Measurements from ENCODE around the gene OVOL2. TPM values are rescaled to one million over a fixed set of nuclear protein-coding genes. Genes with fewer than 3 reads are reported as not detected.

Gene OVOL2
- total RNA-seq, 1 experiment from 2014 or later, result 7.4 TPM

GRCh38 chr20:18094191-18094590 is 36.5 kb upstream of the OVOL2 start:
- Mint-ChIP-seq H3K27me3 (ENCODE audit: unreplicated experiment) (no peaks in the 10 kb centered on the region), H3K36me3 (ENCODE audit: insufficient read depth, unreplicated experiment) (no peaks in the 10 kb centered on the region), H3K27ac (ENCODE audit: unreplicated experiment) (no peak overlapping the region), H3K4me3 (ENCODE audit: low read depth, unreplicated experiment) (no peak overlapping the region), H3K9me3 (ENCODE audit: low read depth, unreplicated experiment) (no peaks in the 10 kb centered on the region), H3K4me1 (ENCODE audit: low read depth, unreplicated experiment) (no peaks in the 10 kb centered on the region)
- CTCF ChIA-PET, result no interaction called here
- no peak for TF ChIP-seq CTCF (IDR thresholded peaks at IDR 0.05; ENCODE audit: unreplicated experiment)
- BruUV-seq (replicated peaks), result no TSS peak
- DNase-seq, result no peak
- intact Hi-C loops (cut with micrococcal nuclease; ENCODE audit: unreplicated experiment), result no loop called here

- BruUV-seq (replicated peaks), result no TSS peak
- Mint-ChIP-seq H3K9me3 (ENCODE audit: low read depth, unreplicated experiment) (no peaks in the 10 kb centered on the region), H3K4me1 (ENCODE audit: low read depth, unreplicated experiment) (no peaks in the 10 kb centered on the region), H3K36me3 (ENCODE audit: insufficient read depth, unreplicated experiment) (no peaks in the 10 kb centered on the region), H3K27me3 (ENCODE audit: unreplicated experiment) (no peaks in the 10 kb centered on the region), H3K27ac (ENCODE audit: unreplicated experiment) (no peak overlapping the region), H3K4me3 (ENCODE audit: low read depth, unreplicated experiment) (no peak overlapping the region)
- no peak for DNase-seq
- CTCF ChIA-PET, result no interaction called here
- TF ChIP-seq CTCF (IDR thresholded peaks at IDR 0.05; ENCODE audit: unreplicated experiment), result no peak
- intact Hi-C loops (cut with micrococcal nuclease; ENCODE audit: unreplicated experiment), result no loop called here
These were observed 35.7 kb upstream of the OVOL2 start for GRCh38 chr20:18093388-18093787.

- Mint-ChIP-seq H3K27me3 (ENCODE audit: unreplicated experiment) (no peaks in the 10 kb centered on the region), H3K4me3 (ENCODE audit: low read depth, unreplicated experiment) (no peak overlapping the region), H3K9me3 (ENCODE audit: low read depth, unreplicated experiment) (no peaks in the 10 kb centered on the region), H3K27ac (ENCODE audit: unreplicated experiment) (no peak overlapping the region), H3K4me1 (ENCODE audit: low read depth, unreplicated experiment) (no peaks in the 10 kb centered on the region), H3K36me3 (ENCODE audit: insufficient read depth, unreplicated experiment) (no peaks in the 10 kb centered on the region)
- BruUV-seq (replicated peaks), result no TSS peak
- DNase-seq, result no peak
- no peak for TF ChIP-seq CTCF (IDR thresholded peaks at IDR 0.05; ENCODE audit: unreplicated experiment)
- CTCF ChIA-PET, result no interaction called here
- intact Hi-C loops (cut with micrococcal nuclease; ENCODE audit: unreplicated experiment), result no loop called here
These were observed 35.2 kb upstream of the OVOL2 start for GRCh38 chr20:18092890-18093289.

GRCh38 chr20:18091623-18092022 is 33.9 kb upstream of the OVOL2 start:
- CTCF ChIA-PET, result no interaction called here
- DNase-seq, result no peak
- no TSS peak for BruUV-seq (replicated peaks)
- no peak for TF ChIP-seq CTCF (IDR thresholded peaks at IDR 0.05; ENCODE audit: unreplicated experiment)
- H3K27ac Mint-ChIP-seq (ENCODE audit: unreplicated experiment), result no peak overlapping the region
- H3K27me3 Mint-ChIP-seq (ENCODE audit: unreplicated experiment), result no peaks in the 10 kb centered on the region
- no peaks in the 10 kb centered on the region for H3K4me1 Mint-ChIP-seq (ENCODE audit: low read depth, unreplicated experiment)
- no peak overlapping the region for H3K4me3 Mint-ChIP-seq (ENCODE audit: low read depth, unreplicated experiment)
- H3K36me3 Mint-ChIP-seq (ENCODE audit: insufficient read depth, unreplicated experiment), result no peaks in the 10 kb centered on the region
- no peaks in the 10 kb centered on the region for H3K9me3 Mint-ChIP-seq (ENCODE audit: low read depth, unreplicated experiment)
- intact Hi-C loops (cut with micrococcal nuclease; ENCODE audit: unreplicated experiment), result no loop called here

- H3K36me3 Mint-ChIP-seq (ENCODE audit: insufficient read depth, unreplicated experiment), result no peaks in the 10 kb centered on the region
- H3K9me3 Mint-ChIP-seq (ENCODE audit: low read depth, unreplicated experiment), result no peaks in the 10 kb centered on the region
- no peaks in the 10 kb centered on the region for H3K4me1 Mint-ChIP-seq (ENCODE audit: low read depth, unreplicated experiment)
- CTCF ChIA-PET, result no interaction called here
- TF ChIP-seq CTCF (IDR thresholded peaks at IDR 0.05; ENCODE audit: unreplicated experiment), result no peak
- H3K27me3 Mint-ChIP-seq (ENCODE audit: unreplicated experiment), result no peaks in the 10 kb centered on the region
- no peak for DNase-seq
- no TSS peak for BruUV-seq (replicated peaks)
- intact Hi-C loops (cut with micrococcal nuclease; ENCODE audit: unreplicated experiment), result no loop called here
- no peak overlapping the region for H3K4me3 Mint-ChIP-seq (ENCODE audit: low read depth, unreplicated experiment)
- no peak overlapping the region for H3K27ac Mint-ChIP-seq (ENCODE audit: unreplicated experiment)
These were observed 32.8 kb upstream of the OVOL2 start for GRCh38 chr20:18090477-18090876.
